AG04449 (cell line): ENCODE data around the gene CSHL1.
"Not testable (repeated sequence)": the region's sequence is repeated elsewhere in the genome, so short reads cannot be mapped to it uniquely, and the experiment has no call there.

Source experiments
- CTCF ChIA-PET: fragments of 350-600 bp; formaldehyde crosslinking; extraction: SDS; loops from one replicate; lab custom pipeline; 2021; ENCODE audit warnings: antibody characterized with exemption; lab: Yijun Ruan, JAX
- POLR2A ChIA-PET: fragments of 400-600, 350-600 bp; formaldehyde crosslinking; extraction: SDS; loops from one replicate; lab custom pipeline; 2020; ENCODE audit warnings: antibody characterized with exemption, inconsistent platforms; lab: Yijun Ruan, JAX
- DNase-seq: peaks from one replicate; pipeline ENCODE4 v3.0.0-alpha.2; 2010; ENCODE audit warnings: low read depth, low spot score
- H3K4me3 ChIP-seq: 2 replicates; pipeline ENCODE4 v1.5.1; 2011; ENCODE audit warnings: low read depth, mild to moderate bottlenecking, control low read depth, low read length
- TF ChIP-seq, protein P1 (sequence below): IDR thresholded peaks from one replicate; pipeline ENCODE4 v1.5.1; 2011; ENCODE audit warnings: mild to moderate bottlenecking, moderate library complexity, low read length, control low read depth, inconsistent platforms; ENCODE audit not compliant: insufficient read depth; ENCODE audit errors: missing control alignments

The CSHL1 gene

DNA sequence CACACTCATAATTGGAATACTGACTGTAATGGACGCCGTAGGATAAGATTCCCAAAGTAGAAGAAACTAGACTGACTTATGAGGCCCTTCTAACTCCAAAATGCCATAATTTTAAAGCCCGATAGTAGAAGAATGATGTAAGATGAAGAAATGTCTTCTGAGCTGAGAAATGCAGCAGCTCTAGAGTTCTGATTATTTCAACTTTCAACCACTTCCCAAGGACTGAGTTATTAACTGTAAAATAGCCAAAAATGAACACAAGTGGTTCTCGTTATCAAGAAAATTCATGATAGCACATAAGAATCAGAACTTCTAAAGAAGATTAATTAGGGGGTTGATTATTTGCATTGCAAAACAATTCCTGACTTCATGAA lies 40.8 kb downstream of the CSHL1 start:
- H3K4me3 ChIP-seq, POLR2A ChIA-PET, DNase-seq: not testable (repeated sequence)
- CTCF ChIA-PET = interaction anchor here (1.2 to 3.6 kb wide), 4 partner anchors 11 to 19 kb away, joined by 3 to 23 read pairs (median 8); partner anchors contain the start of gene GH2

DNA sequence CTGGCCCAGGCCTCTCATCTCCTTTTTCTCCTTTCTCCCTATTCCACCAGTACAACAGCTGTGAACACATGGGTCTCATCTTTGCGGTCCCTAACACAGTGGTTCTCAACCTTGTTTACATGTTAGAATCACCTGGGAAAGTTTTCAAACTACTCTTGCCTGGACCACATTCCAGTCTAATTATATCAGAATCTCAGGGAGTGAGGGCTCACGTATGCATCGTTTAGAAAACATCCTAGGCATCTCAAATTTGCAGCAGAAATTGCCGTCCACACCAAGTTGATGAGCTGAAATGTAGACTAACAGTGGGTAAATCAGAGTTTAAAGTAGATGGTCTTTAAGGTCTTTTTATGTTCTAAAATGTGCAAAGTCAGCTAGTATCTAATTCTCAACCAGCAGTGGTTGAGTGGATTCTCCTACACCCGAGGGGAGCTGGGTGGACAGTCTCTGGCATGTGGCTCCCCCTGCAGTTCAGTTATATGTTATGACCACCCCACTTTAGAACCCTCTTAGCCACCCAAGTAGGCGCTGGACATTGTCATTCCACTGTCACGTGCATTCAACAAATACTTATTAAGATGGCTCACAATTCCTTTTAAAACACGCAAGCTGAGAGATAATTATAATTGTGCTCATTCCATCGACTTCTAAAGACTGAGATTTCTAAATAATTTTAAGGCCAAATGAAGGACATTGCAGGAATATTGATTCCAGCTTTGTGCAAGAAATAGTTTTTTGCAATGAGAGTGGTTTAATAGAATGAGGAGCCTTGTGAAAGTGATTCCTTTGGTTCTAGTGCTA lies 41.4 kb downstream of the CSHL1 start:
- CTCF ChIA-PET = interaction anchor here (0.6 to 3.6 kb wide), 5 partner anchors 10 to 157 kb away, joined by 3 to 23 read pairs (median 5); partner anchors contain the start of gene GH2
- POLR2A ChIA-PET, DNase-seq, H3K4me3 ChIP-seq: not testable (repeated sequence)

DNA sequence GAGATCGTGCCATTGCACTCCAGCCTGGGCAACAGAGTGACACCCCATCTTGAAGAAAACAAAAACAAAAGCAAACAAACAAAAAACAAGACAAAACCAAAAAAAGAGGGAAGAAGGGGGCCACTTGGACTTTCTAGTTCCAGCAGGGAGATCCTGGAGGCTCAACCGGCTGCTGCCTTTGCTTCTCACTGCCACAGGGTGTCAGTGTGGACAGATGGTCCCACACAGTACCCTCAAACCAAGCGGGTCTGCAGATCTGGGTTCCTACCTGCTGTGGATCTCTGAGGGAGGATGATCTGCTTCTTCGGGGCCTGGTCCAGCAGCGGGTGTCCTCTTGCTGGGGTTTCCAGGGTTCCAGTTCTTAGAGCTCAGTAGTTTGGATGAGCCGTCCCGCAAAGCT lies 44.4 kb downstream of the CSHL1 start:
- POLR2A ChIA-PET, H3K4me3 ChIP-seq, DNase-seq: not testable (repeated sequence)
- CTCF ChIA-PET = interaction anchor here (0.7 to 4.8 kb wide), 18 partner anchors 8 to 267 kb away, joined by 3 to 47 read pairs (median 6); partner anchors contain the start of genes GH1, GH2 and ICAM2
- TF ChIP-seq, protein P1, sequence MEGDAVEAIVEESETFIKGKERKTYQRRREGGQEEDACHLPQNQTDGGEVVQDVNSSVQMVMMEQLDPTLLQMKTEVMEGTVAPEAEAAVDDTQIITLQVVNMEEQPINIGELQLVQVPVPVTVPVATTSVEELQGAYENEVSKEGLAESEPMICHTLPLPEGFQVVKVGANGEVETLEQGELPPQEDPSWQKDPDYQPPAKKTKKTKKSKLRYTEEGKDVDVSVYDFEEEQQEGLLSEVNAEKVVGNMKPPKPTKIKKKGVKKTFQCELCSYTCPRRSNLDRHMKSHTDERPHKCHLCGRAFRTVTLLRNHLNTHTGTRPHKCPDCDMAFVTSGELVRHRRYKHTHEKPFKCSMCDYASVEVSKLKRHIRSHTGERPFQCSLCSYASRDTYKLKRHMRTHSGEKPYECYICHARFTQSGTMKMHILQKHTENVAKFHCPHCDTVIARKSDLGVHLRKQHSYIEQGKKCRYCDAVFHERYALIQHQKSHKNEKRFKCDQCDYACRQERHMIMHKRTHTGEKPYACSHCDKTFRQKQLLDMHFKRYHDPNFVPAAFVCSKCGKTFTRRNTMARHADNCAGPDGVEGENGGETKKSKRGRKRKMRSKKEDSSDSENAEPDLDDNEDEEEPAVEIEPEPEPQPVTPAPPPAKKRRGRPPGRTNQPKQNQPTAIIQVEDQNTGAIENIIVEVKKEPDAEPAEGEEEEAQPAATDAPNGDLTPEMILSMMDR = peak; percentile 17
